Epithelial cell of proximal tubule (primary cell): ENCODE measurements around the gene PMM2. TPM values are rescaled to one million over a fixed set of nuclear protein-coding genes. Genes with fewer than 3 reads are reported as not detected.
"Not testable (repeated sequence)": the region's sequence is repeated elsewhere in the genome, so short reads cannot be mapped to it uniquely, and the experiment has no call there.

ENCODE experiments used
- DNase-seq: peaks from one replicate; pipeline ENCODE4 v3.0.0-alpha.2; 2011; ENCODE audit warnings: low read depth
- H3K4me3 ChIP-seq: 2 replicates; pipeline ENCODE4 v1.5.1; 2011; ENCODE audit warnings: low read depth, mild to moderate bottlenecking, low read length
- CTCF ChIP-seq: conservative IDR thresholded peaks from 2 replicates; pipeline ENCODE4 v1.5.1; 2012; ENCODE audit warnings: low read depth, mild to moderate bottlenecking, low read length
- total RNA-seq: library from RNA; depleted of rRNA; stranded (reverse); fragments of >200 nt; gene quantifications from 2 replicates; pipeline ENCODE4 v1.2.3, GENCODE V29; 2015

The PMM2 gene
- total RNA-seq, 1 donor from 2014 or later, result 28.6 TPM

GRCh38 chr16:8868416-8869211, 71.0 kb downstream of the PMM2 start, which contains the start of gene CARHSP1:
Gene CARHSP1, minus strand, starts transcription at chr16:8869006. Its CDS starts 9,678 bp downstream, at chr16:8859328.
- DNase-seq, result no peak
- H3K4me3 ChIP-seq, result peak within 1 kb of the TSS; percentile 94
- TF ChIP-seq CTCF, result no peak

- peak overlapping the region; percentile 52 for H3K4me3 ChIP-seq
- no peak for TF ChIP-seq CTCF
- no peak for DNase-seq
Measured at GRCh38 chr16:8869212-8869987, 71.8 kb downstream of the PMM2 start.

GRCh38 chr16:8869988-8870241, 72.3 kb downstream of the PMM2 start:
- not testable (repeated sequence) for DNase-seq

GRCh38 chr16:8872071-8872470, 74.4 kb downstream of the PMM2 start:
- TF ChIP-seq CTCF, result no peak
- no peak for DNase-seq
- H3K4me3 ChIP-seq, result no peak overlapping the region

More at GRCh38 chr16:8869988-8870241, 72.3 kb downstream of the PMM2 start:
- H3K4me3 ChIP-seq, result not testable (repeated sequence)

GRCh38 chr16:8872967-8873865, 75.6 kb downstream of the PMM2 start:
- no peak overlapping the region for H3K4me3 ChIP-seq
- no peak for TF ChIP-seq CTCF
- no peak for DNase-seq

- not testable (repeated sequence) for DNase-seq, H3K4me3 ChIP-seq
Measured at GRCh38 chr16:8873866-8874195, 76.2 kb downstream of the PMM2 start.

- no peak overlapping the region for H3K4me3 ChIP-seq
- no peak for TF ChIP-seq CTCF
- DNase-seq, result no peak
Measured at GRCh38 chr16:8874388-8874787, 76.7 kb downstream of the PMM2 start.

GRCh38 chr16:8875317-8875716, 77.7 kb downstream of the PMM2 start:
- H3K4me3 ChIP-seq, DNase-seq: not testable (repeated sequence)
